Panc1 (cell line): Measurements from ENCODE around the gene TMEM107. TPM values are rescaled to one million over a fixed set of nuclear protein-coding genes. Genes with fewer than 3 reads are reported as not detected.
"Not testable (repeated sequence)": the region's sequence is repeated elsewhere in the genome, so short reads cannot be mapped to it uniquely, and the experiment has no call there.

ENCODE experiments used
- ATAC-seq: fragments of 200-7000 bp; cut with Tn5 transposase; 2 replicates; pipeline ENCODE4 v1.9.1; 2020; ENCODE audit warnings: mild to moderate bottlenecking, moderate library complexity
- BruUV-seq: library from RNA; stranded (reverse); fragments of 400-500 nt; replicated peaks from 2 replicates; lab custom pipeline; 2021; lab: Mats Ljungman, UMichigan
- CTCF ChIA-PET: fragments of 300-600 bp; sonication (Branson Sonifier 250); formaldehyde crosslinking; loops from one replicate; lab custom pipeline; 2022; ENCODE audit warnings: antibody characterized with exemption; lab: Charles Lee
- POLR2A ChIA-PET: fragments of 300-600 bp; sonication (Branson Sonifier 250); formaldehyde crosslinking; loops from one replicate; lab custom pipeline; 2022; ENCODE audit warnings: antibody characterized with exemption; lab: Charles Lee
- DNase-seq: peaks from one replicate; pipeline ENCODE4 v3.0.0-alpha.2; 2010; ENCODE audit warnings: low read depth, low spot score
- H3K27ac ChIP-seq: 2 replicates; pipeline ENCODE4 v1.5.1; 2011; ENCODE audit warnings: mild to moderate bottlenecking, low read length, inconsistent platforms
- H3K27me3 ChIP-seq: fragments of 200-500 bp; sonication (Bioruptor generic); 2 replicates; pipeline ENCODE4 v1.6.0; 2014; ENCODE audit warnings: low read length, inconsistent platforms; ENCODE audit not compliant: control insufficient read depth, insufficient read depth
- H3K36me3 ChIP-seq: fragments of 200-500 bp; sonication (Bioruptor generic); 2 replicates; pipeline ENCODE4 v1.5.1; 2014; ENCODE audit warnings: inconsistent platforms, mild to moderate bottlenecking, low read length, moderate library complexity; ENCODE audit not compliant: control insufficient read depth, insufficient read depth
- H3K4me1 ChIP-seq: 2 replicates; pipeline ENCODE4 v1.5.1; 2011; ENCODE audit warnings: inconsistent platforms, mild to moderate bottlenecking, low read length, moderate library complexity; ENCODE audit not compliant: control insufficient read depth, insufficient read depth
- H3K4me3 ChIP-seq, 2 experiments: 2 replicates each; pipeline ENCODE4 v1.5.1; 2011 to 2012; ENCODE audit warnings: low read depth in 2 of 2, low read length in 2 of 2, mild to moderate bottlenecking in 2 of 2, inconsistent platforms in 1 of 2, moderate library complexity in 1 of 2
- H3K9me3 ChIP-seq: fragments of 200-500 bp; sonication (Bioruptor generic); 2 replicates; pipeline ENCODE4 v1.5.1; 2014; ENCODE audit warnings: low read depth, mild to moderate bottlenecking, inconsistent platforms, low read length, moderate library complexity; ENCODE audit not compliant: control insufficient read depth, insufficient read depth
- POLR2AphosphoS5 ChIP-seq: IDR thresholded peaks from 2 replicates; pipeline ENCODE4 v1.6.1; 2012; ENCODE audit warnings: mild to moderate bottlenecking, low read depth, low read length, moderate library complexity
- SIN3A ChIP-seq: IDR thresholded peaks from 2 replicates; pipeline ENCODE4 v1.6.1; 2012; ENCODE audit warnings: low read depth, mild to moderate bottlenecking, low read length, moderate library complexity, borderline replicate concordance; ENCODE audit not compliant: insufficient read depth
- TCF7L2 ChIP-seq: IDR thresholded peaks from 2 replicates; pipeline ENCODE4 v1.6.1; 2011; ENCODE audit warnings: mild to moderate bottlenecking, low read depth, low read length, inconsistent platforms
- in situ Hi-C: cut with HindIII; loops from 2 replicates; pipeline ENCODE4 v1.10.0; 2016; ENCODE audit warnings: low sequenced_read_pairs, low pct_unique_long_range_greater_than_20kb
- intact Hi-C: fragments of 100-400 bp; cut with micrococcal nuclease; formaldehyde crosslinking; loops from one replicate; pipeline ENCODE4 v1.10.0; 2022; ENCODE audit not compliant: unreplicated experiment
- total RNA-seq: library from RNA; stranded (reverse); gene quantifications from one replicate; pipeline ENCODE4 v1.2.1, GENCODE V29; 2021; ENCODE audit not compliant: unreplicated experiment
- TF ChIP-seq, protein P1 (sequence below): fragments of 450-650 bp; IDR thresholded peaks from 2 replicates; pipeline ENCODE4 v1.5.1; 2017; ENCODE audit warnings: mild to moderate bottlenecking
- TF ChIP-seq, protein P2 (sequence below), 2 experiments: IDR thresholded peaks; 2 replicates each; pipeline ENCODE4 v1.6.1; 2011 to 2012; ENCODE audit warnings: low read depth in 2 of 2, control low read depth in 1 of 2, low read length in 1 of 2, mild to moderate bottlenecking in 1 of 2, moderate library complexity in 1 of 2; ENCODE audit not compliant: insufficient read depth in 1 of 2

Gene TMEM107
- total RNA-seq, 1 experiment from 2014 or later = 10.6 TPM

DNA sequence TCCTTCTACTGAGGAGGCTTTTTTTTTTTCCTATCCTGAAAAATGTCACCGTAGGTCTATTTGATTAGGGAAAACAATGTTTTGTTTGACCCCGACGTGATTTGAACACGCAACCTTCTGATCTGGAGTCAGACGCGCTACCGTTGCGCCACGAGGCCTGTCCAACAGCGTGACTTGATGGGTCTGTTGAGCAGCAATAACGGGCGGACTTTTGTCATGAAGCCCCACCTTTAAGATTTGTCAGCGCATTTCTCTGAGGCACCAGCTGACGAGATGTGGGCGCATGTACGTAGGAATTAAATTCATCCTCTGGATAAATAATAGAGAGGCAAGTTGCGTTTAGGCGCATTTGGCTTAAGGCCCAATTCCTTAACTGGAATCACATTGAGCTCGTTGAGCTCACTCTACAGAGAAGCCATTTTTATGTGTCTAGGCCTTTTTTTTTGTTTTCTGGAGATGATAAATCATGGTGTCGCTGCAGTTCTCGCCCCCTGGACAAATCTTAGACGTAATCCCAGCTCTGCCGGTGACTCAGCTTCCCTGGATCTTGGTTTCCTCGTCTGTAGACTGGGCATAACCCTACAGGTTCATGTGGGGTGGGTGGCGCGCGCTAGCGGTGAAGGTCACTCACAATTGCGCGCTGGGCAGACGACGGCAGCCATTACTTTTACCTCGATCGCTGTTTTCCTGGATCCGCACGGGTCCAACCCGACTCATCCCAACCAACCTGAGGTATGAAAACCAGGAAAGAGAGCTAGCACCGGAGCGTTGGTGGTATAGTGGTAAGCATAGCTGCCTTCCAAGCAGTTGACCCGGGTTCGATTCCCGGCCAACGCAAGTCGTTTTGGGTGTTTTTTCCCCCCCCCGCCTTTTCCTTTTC, 44.8 kb upstream of the TMEM107 start:
- ChIA-PET POLR2A (interaction anchor here (0.6 to 1.4 kb wide), 3 partner anchors 11 to 47 kb away, joined by 3 to 8 read pairs (median 6); partner anchors contain the start of genes AURKB and CTC1), CTCF (interaction anchor here (0.6 kb wide), 1 partner anchor 101 kb away, joined by 3 read pairs; no protein-coding TSS in a partner anchor)
- H3K27ac ChIP-seq = peak overlapping the region; percentile 95
- no peaks in the 10 kb centered on the region for H3K27me3 ChIP-seq
- DNase-seq = peak; percentile 98
- in situ Hi-C loops = no loop called here
- BruUV-seq = no TSS peak
- H3K9me3 ChIP-seq = no peaks in the 10 kb centered on the region
- TF ChIP-seq, protein P1, sequence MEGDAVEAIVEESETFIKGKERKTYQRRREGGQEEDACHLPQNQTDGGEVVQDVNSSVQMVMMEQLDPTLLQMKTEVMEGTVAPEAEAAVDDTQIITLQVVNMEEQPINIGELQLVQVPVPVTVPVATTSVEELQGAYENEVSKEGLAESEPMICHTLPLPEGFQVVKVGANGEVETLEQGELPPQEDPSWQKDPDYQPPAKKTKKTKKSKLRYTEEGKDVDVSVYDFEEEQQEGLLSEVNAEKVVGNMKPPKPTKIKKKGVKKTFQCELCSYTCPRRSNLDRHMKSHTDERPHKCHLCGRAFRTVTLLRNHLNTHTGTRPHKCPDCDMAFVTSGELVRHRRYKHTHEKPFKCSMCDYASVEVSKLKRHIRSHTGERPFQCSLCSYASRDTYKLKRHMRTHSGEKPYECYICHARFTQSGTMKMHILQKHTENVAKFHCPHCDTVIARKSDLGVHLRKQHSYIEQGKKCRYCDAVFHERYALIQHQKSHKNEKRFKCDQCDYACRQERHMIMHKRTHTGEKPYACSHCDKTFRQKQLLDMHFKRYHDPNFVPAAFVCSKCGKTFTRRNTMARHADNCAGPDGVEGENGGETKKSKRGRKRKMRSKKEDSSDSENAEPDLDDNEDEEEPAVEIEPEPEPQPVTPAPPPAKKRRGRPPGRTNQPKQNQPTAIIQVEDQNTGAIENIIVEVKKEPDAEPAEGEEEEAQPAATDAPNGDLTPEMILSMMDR = no peak
- TF ChIP-seq, protein P2, sequence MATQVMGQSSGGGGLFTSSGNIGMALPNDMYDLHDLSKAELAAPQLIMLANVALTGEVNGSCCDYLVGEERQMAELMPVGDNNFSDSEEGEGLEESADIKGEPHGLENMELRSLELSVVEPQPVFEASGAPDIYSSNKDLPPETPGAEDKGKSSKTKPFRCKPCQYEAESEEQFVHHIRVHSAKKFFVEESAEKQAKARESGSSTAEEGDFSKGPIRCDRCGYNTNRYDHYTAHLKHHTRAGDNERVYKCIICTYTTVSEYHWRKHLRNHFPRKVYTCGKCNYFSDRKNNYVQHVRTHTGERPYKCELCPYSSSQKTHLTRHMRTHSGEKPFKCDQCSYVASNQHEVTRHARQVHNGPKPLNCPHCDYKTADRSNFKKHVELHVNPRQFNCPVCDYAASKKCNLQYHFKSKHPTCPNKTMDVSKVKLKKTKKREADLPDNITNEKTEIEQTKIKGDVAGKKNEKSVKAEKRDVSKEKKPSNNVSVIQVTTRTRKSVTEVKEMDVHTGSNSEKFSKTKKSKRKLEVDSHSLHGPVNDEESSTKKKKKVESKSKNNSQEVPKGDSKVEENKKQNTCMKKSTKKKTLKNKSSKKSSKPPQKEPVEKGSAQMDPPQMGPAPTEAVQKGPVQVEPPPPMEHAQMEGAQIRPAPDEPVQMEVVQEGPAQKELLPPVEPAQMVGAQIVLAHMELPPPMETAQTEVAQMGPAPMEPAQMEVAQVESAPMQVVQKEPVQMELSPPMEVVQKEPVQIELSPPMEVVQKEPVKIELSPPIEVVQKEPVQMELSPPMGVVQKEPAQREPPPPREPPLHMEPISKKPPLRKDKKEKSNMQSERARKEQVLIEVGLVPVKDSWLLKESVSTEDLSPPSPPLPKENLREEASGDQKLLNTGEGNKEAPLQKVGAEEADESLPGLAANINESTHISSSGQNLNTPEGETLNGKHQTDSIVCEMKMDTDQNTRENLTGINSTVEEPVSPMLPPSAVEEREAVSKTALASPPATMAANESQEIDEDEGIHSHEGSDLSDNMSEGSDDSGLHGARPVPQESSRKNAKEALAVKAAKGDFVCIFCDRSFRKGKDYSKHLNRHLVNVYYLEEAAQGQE (IDR thresholded peaks at IDR 0.05; ENCODE audit: insufficient read depth in 1 of 2, low read depth in 2 of 2, low read length in 1 of 2) = no peak
- TF ChIP-seq TCF7L2 (peak; percentile 34; the same call in 1 of the 2 replicates), SIN3A (no peak), POLR2AphosphoS5 (peak; percentile 62; the same call in 1 of the 2 replicates)
- no peaks in the 10 kb centered on the region for H3K36me3 ChIP-seq
- peak; percentile 54 for ATAC-seq
- intact Hi-C loops = loop anchor here (10.0 kb wide), 1 partner anchor 96 kb away; the partner anchor contains the start of gene HES7
- peak overlapping the region; percentile 81 to 90 for H3K4me3 ChIP-seq
- H3K4me1 ChIP-seq = peaks cover 19% of the 10 kb centered on the region

DNA sequence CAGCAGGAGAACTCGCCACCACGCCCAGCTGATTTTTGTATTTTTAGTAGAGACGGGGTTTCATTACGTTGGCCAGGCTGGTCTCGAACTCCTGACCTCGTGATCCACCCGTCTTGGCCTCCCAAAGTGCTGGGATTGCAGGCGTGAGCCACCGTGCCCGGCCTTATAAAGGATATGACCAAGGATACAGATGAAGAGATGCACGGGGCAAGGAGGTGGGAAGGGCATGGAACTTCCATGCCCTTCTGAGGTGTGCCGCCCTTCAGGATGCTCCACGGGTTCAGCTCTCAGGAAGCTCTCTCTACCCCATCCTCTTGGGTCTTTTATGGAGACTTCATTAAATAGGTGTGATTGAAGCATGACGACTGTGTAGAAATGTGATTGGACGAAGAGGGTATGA, 37.8 kb upstream of the TMEM107 start:
- CTCF ChIA-PET, H3K27ac ChIP-seq, BruUV-seq, POLR2A ChIA-PET, H3K4me3 ChIP-seq, in situ Hi-C loops, H3K9me3 ChIP-seq, DNase-seq, H3K36me3 ChIP-seq, ATAC-seq, intact Hi-C loops, H3K27me3 ChIP-seq: not testable (repeated sequence)
- H3K4me1 ChIP-seq = peaks cover 17% of the 10 kb centered on the region
